Ureter (tissue), 1 donor: Measurements from ENCODE around the gene TUBGCP6. TPM values are rescaled to one million over a fixed set of nuclear protein-coding genes. Genes with fewer than 3 reads are reported as not detected.

Source experiments
- DNase-seq: peaks from one replicate; pipeline ENCODE4 v3.0.0-alpha.2; 2020; ENCODE audit warnings: low spot score
- total RNA-seq: library from RNA; stranded (reverse); gene quantifications from one replicate; pipeline ENCODE4 v1.2.4, GENCODE V29; 2023
- donor health status: DM: yes; HTN: yes; CAD: no.

Gene TUBGCP6
- total RNA-seq, 1 donor from 2014 or later: 57.2 TPM

DNA sequence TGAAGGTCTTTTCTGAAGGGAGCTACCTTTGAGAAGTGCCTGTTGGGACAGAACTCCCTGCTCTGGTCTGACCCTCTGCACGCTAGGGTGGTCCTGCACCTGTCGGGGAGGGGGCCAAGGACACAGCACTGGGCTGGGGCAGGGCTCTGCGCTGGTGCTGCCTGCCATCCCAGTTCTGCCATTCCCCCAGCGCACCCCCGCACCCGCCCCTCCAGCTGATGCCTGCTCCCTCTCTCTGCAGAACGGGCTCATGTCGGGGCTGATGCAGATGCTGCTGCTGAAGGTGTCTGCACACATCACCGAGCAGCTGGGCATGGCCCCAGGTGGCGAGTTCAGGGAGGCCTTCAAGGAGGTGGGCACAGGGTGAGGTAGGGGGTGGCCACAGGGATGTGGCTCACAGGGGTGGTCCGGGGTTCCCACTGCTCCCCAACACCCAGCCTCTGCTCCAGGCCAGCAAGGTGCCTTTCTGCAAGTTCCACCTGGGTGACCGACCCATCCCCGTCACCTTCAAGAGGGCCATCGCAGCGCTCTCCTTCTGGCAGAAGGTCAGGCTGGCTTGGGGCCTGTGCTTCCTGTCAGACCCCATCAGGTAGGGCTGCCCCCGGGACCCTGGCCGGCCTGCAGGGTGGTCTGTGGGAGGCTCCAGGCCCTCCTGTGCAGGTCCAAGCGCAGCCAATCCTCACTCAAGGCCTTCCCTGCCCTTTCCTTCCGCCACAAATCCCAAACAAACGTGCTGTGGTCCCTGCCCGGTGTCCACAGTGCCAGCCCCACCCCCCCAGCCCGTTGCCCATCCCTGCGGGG is 47.6 kb downstream of the TUBGCP6 start:
- DNase-seq: no peak

DNA sequence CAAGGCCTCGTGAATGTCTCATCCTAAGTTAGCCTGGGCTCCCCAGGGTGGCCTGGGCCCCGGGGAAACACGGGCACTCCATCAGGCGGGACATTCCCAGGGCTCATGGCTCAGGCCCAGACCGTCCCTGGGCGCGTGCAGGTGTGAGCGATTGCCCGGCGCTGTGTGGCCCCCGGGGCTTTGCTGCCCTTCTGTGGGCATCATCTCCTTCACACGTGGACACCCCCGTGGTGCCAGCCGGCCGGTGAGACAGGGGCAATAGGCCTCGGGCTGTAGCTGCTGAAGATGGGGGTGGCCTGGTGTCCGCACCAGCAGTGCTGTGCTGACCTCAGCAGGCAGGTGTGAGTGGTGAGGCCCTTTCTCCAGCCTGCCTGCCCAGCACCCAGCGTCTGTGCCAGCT is 48.6 kb downstream of the TUBGCP6 start:
- no peak for DNase-seq

DNA sequence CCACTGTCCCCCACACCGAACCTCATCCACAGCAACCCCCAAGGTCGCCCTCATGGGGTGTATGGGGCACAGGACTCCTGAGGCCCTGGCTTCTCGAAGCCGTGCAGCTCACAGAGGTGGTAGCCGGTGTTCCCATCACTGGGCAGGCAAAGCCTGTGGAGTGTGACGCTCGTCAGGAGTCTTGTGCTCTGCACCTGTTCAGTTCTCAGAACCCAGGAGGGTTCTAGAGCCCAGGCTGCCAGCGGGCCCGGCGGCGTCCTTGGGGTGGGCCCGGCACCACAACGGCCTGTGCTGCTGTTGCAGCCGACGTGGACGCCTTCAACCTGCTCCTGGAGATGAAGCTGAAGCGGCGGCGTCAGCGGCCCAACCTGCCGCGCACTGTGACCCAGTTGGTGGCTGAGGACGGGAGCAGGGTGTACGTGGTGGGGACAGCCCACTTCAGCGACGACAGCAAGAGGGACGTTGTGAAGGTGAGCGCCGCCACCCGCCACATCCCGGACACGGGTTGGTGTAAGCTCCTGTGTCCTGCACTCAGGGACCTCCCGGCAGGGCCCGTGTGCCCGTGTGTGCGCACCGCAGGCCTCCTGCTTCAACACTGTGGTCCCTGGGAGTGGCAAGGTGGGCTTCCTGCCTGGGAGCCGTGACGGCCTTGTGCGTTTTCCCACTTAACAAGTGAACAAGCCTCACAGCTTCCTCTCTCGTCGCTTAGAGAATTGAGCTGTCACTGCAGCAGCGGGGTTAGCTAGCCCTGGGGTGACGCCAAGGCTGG is 50.6 kb downstream of the TUBGCP6 start:
- no peak for DNase-seq

- DNase-seq: no peak
These were observed 51.2 kb downstream of the TUBGCP6 start for GRCh38 chr22:50193621-50194020.

- no peak for DNase-seq
These were observed 52.2 kb downstream of the TUBGCP6 start for GRCh38 chr22:50192436-50193204.

DNA sequence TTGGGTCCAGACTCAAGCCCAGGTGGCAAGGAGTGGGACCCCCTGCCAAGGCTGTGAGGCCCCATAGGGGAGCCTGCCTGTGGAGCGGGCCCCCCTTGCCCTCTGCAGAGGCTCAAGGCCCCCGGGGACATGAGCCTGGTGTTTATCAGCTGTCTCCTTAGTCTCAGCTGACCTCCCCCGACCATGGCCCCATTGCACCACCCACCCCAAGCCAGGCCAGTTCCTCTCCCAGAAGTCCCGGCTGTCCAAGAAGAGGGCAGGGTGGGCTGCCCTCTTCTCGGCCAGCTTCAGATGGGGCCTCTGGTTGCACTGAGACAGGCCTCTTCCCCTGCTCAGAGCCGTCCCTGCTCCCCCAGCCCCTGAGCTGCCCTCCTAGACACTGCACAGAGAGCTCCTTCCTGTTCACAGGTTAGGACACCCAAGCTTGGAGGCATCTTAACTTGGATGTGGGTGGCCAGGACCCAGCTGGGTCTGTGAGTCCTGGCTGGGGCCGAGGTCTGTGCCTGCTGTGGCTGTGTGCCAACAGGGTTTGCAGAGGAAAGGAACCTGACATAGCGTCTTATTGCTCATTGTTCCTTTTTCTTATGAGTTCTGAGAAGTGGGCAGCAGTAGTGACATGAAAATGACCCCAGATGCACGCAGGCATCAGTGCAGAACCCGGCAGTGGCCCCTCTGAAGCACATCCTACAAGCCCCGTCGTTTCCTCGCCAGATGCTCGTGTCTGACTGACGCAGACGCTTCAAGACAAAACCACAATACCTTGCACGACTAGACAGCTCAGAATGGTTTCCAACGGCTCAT is 53.7 kb downstream of the TUBGCP6 start:
- DNase-seq: no peak

DNA sequence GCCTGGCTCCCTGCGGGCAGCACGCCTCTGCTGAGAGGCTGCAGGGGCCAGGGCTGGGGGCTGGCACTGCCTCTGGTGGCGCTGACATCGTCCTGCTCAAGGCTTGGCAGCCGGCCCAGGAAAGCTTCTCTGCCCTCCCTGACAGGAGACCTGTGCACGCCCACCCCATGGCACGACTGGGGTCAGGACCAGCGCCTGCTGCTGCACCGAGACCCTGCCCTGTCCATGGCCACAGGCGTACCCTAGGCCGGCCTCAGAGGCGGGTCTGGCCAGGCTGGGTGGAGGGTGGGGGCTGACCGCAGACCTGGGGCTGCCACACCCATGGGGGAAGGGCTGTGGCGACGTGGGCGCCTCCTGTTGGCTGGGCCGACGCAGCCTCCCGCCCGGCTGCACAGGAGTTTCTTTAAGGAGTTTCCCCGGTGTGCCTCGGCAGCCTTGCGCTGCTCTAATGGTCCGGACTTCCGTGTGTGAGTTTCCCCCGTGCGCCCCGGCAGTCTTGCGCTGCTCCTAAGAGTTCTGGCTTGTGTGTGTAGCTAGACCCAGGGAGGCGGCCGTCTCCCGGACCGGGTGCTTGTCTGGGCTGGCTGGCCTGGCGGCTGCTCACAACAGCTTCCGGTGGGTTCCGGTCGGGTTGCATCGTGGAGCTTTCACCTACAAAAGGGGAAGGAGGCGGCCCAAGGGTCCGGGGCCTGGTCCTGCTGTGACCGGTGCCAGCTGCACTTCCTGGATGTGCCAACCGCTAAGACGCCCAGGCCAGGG is 54.5 kb downstream of the TUBGCP6 start:
- peak; percentile 93 for DNase-seq

GRCh38 chr22:50189849-50190181 is 55.0 kb downstream of the TUBGCP6 start:
- DNase-seq: no peak

DNA sequence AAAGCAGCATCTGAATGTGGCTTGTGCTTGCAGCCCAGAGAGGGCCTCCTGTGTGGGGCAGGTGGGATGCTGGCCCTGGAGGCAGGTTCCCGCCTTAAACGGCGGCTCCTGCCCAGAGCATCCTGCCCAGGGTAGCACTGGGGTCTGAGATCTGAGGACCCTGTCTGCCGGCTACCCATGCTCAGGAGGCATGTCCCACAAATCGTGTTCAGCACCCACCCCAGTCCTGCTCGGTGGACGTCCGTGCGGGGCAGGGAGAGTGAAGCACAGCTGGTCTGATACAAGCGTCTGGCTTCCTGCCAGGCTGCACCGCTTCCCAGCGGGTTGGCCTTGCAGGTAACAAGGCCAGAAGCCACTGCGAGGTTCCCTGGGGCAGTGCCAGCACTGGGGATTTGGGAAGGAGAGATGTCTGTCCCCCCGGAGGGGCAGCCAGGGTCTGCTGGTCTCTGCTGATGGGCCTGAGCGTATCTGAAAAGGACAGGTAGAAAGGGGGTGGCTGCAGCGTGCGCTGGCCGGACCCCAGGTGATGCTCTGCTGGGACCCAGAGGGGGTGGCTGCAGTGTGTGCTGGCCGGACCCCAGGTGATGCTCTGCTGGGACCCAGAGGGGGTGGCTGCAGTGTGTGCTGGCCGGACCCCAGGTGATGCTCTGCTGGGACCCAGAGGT is 55.5 kb downstream of the TUBGCP6 start:
- no peak for DNase-seq

DNA sequence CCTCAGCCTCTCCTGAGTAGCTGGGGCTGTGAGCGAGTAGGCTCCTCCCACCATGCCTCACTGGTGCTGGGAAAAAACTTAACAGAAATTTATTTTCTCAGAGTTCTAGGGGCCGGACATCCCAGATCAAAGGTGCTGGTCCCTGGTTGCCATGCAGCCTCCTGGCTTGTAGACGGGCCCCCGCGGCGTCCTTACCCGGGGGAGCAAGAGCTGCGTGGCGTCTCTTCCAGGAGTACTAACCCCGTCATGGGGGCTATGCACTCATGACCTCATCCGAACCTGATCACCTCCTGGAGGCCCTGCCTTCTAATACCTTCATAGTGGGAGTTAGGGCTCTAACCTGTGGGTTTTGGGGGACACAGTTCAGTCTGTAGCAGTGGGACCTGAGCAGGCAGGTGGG is 56.5 kb downstream of the TUBGCP6 start:
- DNase-seq: no peak

DNA sequence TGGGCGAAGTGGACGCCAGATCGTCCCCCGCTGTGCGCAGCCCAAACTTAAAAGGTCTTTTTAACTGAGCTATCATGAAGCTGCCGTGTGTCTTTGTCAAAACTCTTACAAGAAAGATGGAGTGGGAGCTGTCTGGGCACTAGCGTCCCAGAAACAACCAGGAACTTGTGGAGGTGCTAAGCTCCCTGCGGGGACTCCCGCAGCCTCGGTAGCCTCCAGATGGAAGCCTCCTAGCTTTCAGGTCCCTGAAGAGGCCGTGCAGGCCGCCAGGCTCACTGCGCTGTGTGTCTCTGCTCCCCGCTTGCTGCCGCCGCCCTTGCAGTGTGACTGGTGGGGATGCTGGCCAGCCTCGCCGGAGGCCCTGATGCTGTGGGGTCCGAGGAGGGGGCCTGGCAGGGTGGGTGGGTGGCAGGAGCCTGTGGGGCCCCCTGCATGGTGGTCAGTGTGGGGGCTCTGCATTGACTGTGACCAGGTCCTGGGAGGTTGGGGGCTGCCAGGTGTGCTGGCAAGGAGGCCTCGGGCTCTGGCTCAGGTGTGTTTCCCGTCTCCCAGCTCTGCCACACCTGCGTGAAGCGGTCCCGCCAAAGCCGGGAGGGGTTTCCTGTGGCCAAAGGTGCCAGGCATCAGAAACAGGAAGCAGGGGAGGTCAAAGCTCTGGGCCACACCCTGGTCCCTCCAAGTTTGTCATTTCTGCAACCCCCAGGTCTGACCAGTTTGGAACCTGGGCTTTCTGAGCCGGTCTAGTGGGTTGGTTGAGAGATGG is 57.9 kb downstream of the TUBGCP6 start:
- DNase-seq: no peak

GRCh38 chr22:50186181-50186714 is 58.6 kb downstream of the TUBGCP6 start:
- no peak for DNase-seq

DNA sequence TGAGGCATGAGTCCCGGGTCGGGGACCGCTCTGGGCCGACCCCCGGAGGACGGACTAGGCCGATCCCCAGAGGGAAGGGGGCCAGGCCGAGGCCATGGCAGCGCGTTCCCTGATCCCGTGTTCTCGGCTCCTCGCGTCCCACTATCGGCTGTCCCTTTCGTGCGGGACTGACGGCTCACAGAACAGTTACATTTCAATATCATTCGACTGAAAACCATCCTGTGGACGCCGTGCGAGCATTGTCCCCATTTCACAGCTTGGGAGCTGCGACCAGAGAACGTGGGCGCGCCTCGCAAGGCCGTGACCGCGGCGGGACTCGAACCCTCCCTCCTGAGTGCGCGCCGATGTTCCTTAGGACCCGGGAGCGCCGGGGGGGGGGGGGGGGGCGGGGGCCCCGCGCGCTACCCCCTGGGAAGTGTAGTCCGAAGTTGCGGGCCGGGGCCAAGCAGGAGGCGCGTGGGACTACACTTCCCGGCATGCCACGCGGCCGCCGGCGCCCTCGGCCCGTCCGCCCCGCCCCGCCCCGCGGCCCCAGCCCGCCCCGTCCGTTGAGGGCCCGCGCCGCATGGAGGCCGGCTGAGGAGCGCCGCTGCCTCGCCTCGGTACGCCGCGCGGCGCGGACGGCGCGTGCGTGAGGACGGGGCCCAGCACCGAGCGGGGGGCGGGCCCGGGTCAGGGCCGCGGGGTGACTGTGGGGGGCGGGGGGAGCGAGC is 59.3 kb downstream of the TUBGCP6 start, which contains the start of gene TRABD:
TSS of gene TRABD (plus strand) at position 539 of the 713 bp plus-strand sequence. CDS start 7,148 bp downstream, outside the sequence.
- peak; percentile 90 for DNase-seq

DNA sequence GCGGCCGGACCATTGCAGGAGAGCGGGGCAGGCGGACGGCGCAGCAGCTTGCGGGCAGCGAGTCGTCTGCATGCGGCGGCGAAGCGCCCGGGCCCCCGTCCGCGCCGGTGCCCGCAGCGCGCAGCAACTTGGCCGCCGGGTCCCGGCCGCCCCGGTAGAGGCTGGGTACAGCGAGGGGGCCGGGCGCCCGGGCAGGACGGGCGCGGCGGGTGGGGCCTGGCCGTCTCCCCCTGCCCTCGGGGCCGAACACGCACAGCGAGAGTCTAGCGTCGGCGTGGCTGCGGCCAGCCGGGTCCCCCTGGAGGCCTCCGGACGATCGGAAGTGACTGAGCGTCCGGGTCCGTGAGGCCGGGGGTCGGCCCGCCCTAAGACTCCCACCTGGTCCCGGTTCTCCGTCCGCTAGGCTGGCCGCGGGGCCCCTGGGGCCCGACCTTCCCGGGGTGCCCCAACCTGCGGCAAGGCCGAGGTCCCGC is 59.9 kb downstream of the TUBGCP6 start:
- DNase-seq: no peak

- DNase-seq: peak; percentile 83
These were observed 60.6 kb downstream of the TUBGCP6 start for GRCh38 chr22:50184004-50184901.

- no peak for DNase-seq
These were observed 61.5 kb downstream of the TUBGCP6 start for GRCh38 chr22:50183141-50183971.
